Pancreas (tissue), 10 donors: ENCODE data around the gene METTL16. TPM values are rescaled to one million over a fixed set of nuclear protein-coding genes. Genes with fewer than 3 reads are reported as not detected.

ENCODE experiments used
- ATAC-seq, 4 donors: fragments of 200-7000 bp; cut with Tn5 transposase; one replicate each; pipeline versions ENCODE4 v1.8.0 to v1.9.1; 2020; ENCODE audit warnings: mild to moderate bottlenecking in 4 of 4, moderate library complexity in 4 of 4
- DNase-seq, 6 donors: peaks; one replicate each; pipeline ENCODE4 v3.0.0-alpha.2; 2020
- FAIRE-seq: peaks from 2 replicates; lab custom pipeline; 2012; peaks lifted over from hg19 to GRCh38; lab: Jason Lieb, UNC
- H3K27ac ChIP-seq, 4 donors: fragments of 200-600 bp; sonication (generic); 1 replicate in 3 of 4; 2 replicates in 1 of 4; pipeline versions ENCODE4 v1.5.0 to v1.8.0; 2020
- H3K27me3 ChIP-seq, 4 donors: fragments of 200-600 bp; one replicate each; pipeline ENCODE4 v1.8.0; 2021
- H3K36me3 ChIP-seq, 3 donors: fragments of 200-600 bp; sonication (generic) in 1 of 3; one replicate each; pipeline versions ENCODE4 v1.5.0 to v1.8.0; 2020 to 2021
- H3K4me1 ChIP-seq, 3 donors: fragments of 200-600 bp; one replicate each; pipeline ENCODE4 v1.8.0; 2021
- H3K4me3 ChIP-seq, 4 donors: fragments of 200-600 bp; sonication (generic) in 2 of 4; one replicate each; pipeline versions ENCODE4 v1.5.0 to v1.8.0; 2020 to 2021
- H3K9me3 ChIP-seq, 4 donors: fragments of 200-600 bp; one replicate each; pipeline ENCODE4 v1.8.0; 2021
- whole genome bisulfite sequencing, 2 donors: extraction: QIAGEN DNeasy Blood & Tissue Kit; methylation state at CpG; one replicate each; pipeline ENCODE4 v1.1.7; 2013; 5-methylcytosine and 5-hydroxymethylcytosine counted together
- intact Hi-C, 3 donors: fragments of 100-400 bp; cut with DNase I; formaldehyde crosslinking; loops; one replicate each; pipeline versions ENCODE4 v1.11.1 to v1.14.2; 2022
- polyA plus RNA-seq, 2 donors: library from polyadenylated mRNA; stranded (reverse); fragments of 200-250 nt; gene quantifications; one replicate each; pipeline ENCODE4 v1.2.3, GENCODE V29; 2013
- total RNA-seq, 6 donors: library from RNA; stranded (reverse); fragmentation: NEBNext Ultra II Directional in 4 of 6; extraction: Animal tissue kit (Norgen Biotek cat#: 25700) in 4 of 6; gene quantifications; one replicate each; pipeline versions ENCODE4 v1.2.1 to v1.2.4, GENCODE V29; 2021 to 2023
- TF ChIP-seq, protein P1 (sequence below), 4 donors: fragments of 200-600 bp; sonication (generic) in 3 of 4; IDR thresholded peaks; one replicate each; pipeline versions ENCODE4 v1.5.0 to v1.8.0; 2021; ENCODE audit warnings: antibody characterized with exemption in 4 of 4
- donor health status: healthy with polysubstance abuse.
- donor health status: DM: no; HTN: no; CAD: no; lungs with moderate emphysema.
- donor health status: DM: no; HTN: no; CAD: no.
- donor health status: control.
- donor health status: control.
- donor health status: Bipolar disorder and iron deficiency.
- donor health status: DM: yes; HTN: yes; CAD: no.
- donor health status: DM: no; HTN: no; CAD: no.
- donor health status: DM: no; HTN: no; CAD: no.
- donor health status: DM: yes; HTN: yes; CAD: no.

METTL16 gene
- total and polyA plus RNA-seq, 8 donors: 9.2 to 19.6 (median 14.4) TPM

DNA sequence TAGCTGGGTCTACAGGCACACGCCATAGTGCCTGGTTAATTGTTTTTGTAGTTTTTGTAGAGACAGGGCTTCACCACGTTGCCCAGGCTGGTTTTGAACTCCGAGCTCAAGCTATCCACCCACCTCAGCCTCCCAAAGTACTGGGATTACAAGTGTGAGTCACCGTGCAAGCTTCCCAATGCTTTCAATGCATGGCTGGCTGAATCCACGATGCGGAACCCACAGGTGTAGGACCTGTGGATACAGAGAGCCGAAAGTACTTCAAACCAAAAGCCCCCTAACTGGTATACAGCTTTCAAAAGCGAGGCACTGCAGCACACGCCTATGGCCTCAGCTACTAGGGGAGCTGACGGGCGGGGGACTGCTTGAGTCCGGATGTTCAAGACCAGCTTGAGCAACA lies 44.8 kb downstream of the METTL16 start:
- intact Hi-C loops: no loop called here
- Histone ChIP-seq H3K9me3 (no peaks in the 10 kb centered on the region), H3K36me3 (peaks cover 0 to 52% (median 8%) of the 10 kb centered on the region in 3 donors), H3K4me3 (no peak overlapping the region), H3K4me1 (no peaks in the 10 kb centered on the region), H3K27me3 (no peaks in the 10 kb centered on the region), H3K27ac (no peak overlapping the region)
- DNase-seq: no peak
- no peak for ATAC-seq
- FAIRE-seq: no peak
- WGBS, 2 donors: 88 to 95% methylated on average over 12 of the region's 12 CpGs
- TF ChIP-seq, protein P1, sequence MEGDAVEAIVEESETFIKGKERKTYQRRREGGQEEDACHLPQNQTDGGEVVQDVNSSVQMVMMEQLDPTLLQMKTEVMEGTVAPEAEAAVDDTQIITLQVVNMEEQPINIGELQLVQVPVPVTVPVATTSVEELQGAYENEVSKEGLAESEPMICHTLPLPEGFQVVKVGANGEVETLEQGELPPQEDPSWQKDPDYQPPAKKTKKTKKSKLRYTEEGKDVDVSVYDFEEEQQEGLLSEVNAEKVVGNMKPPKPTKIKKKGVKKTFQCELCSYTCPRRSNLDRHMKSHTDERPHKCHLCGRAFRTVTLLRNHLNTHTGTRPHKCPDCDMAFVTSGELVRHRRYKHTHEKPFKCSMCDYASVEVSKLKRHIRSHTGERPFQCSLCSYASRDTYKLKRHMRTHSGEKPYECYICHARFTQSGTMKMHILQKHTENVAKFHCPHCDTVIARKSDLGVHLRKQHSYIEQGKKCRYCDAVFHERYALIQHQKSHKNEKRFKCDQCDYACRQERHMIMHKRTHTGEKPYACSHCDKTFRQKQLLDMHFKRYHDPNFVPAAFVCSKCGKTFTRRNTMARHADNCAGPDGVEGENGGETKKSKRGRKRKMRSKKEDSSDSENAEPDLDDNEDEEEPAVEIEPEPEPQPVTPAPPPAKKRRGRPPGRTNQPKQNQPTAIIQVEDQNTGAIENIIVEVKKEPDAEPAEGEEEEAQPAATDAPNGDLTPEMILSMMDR (IDR thresholded peaks at IDR 0.05): no peak

DNA sequence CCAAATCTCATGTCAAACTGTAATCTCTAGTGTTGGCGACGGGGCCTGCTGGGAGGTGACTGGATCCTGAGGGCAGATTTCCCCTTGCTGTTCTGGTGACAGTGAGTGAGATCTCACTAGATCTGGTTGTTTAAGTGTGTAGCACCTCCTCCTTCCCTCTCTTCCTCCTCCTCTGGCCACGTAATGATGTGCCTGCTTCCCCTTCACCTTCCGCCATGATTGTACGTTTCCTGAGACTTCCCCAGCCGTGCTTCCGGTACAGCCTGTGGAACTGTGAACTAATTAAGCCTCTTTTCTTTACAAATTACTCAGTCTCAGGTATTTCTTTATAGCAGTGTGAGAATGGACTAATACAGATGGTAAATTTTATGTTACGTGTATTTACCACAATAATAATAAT lies 49.2 kb downstream of the METTL16 start:
- no peak overlapping the region for H3K27ac ChIP-seq
- no peak for FAIRE-seq
- TF ChIP-seq, protein P1 (IDR thresholded peaks at IDR 0.05): no peak
- no peak overlapping the region for H3K4me3 ChIP-seq
- intact Hi-C loops: no loop called here
- no peaks in the 10 kb centered on the region for H3K9me3 ChIP-seq
- H3K36me3 ChIP-seq: peaks cover 0 to 33% (median 9%) of the 10 kb centered on the region in 3 donors
- no peak for ATAC-seq
- H3K4me1 ChIP-seq: no peaks in the 10 kb centered on the region
- no peaks in the 10 kb centered on the region for H3K27me3 ChIP-seq
- 93 to 94% methylated on average over 8 of the region's 8 CpGs for WGBS, 2 donors
- DNase-seq: no peak

DNA sequence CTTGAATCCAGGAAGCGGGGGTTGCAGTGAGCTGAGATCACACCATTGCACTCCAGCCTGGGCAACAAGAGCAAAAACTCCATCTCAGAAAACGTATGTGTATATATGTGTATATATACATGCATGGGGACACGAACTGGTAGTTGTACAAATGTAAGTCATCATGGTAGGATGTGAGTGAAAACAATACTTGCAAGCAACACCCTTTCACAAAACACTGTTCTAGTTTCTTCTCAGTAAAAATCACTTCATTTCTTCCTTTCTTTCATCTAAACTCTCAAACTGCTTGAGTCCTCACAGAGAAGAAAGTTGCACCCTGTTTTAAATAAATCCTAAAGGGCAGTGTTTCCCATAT lies 51.8 kb downstream of the METTL16 start:
- Histone ChIP-seq H3K4me1 (no peaks in the 10 kb centered on the region), H3K27ac (no peak overlapping the region), H3K9me3 (no peaks in the 10 kb centered on the region), H3K27me3 (no peaks in the 10 kb centered on the region), H3K36me3 (peaks cover 0 to 30% (median 3%) of the 10 kb centered on the region in 3 donors), H3K4me3 (no peak overlapping the region)
- FAIRE-seq (no peak), ATAC-seq (no peak), DNase-seq (no peak)
- intact Hi-C loops: no loop called here
- TF ChIP-seq, protein P1 (IDR thresholded peaks at IDR 0.05): no peak
- 85 to 86% methylated on average over 3 of the region's 3 CpGs for WGBS, 2 donors

DNA sequence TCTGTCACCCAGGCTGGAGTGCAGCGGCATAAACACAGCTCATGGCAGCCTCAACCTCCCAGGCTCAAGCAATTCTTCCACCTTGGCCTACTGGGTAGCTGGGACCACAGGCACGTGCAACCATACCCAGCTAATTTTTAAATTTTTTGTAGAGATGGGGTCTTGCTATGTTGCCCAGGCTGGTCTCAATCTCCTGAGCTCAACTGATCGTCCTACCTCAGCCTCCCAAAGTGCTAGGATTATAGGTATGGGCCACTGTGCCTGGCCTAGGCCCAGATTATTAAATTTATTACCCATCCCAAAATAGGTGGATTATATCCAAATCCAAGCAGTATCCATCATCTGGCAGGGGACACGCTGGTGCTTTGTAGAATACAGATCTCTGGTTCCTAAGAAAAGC lies 53.8 kb downstream of the METTL16 start:
- Histone ChIP-seq H3K9me3 (no peaks in the 10 kb centered on the region), H3K27ac (no peak overlapping the region), H3K36me3 (peaks cover 0 to 18% (median 3%) of the 10 kb centered on the region in 3 donors), H3K4me3 (no peak overlapping the region), H3K27me3 (no peaks in the 10 kb centered on the region), H3K4me1 (no peaks in the 10 kb centered on the region)
- ATAC-seq: no peak
- WGBS, 2 donors: 96 to 98% methylated on average over 4 of the region's 4 CpGs
- DNase-seq: no peak
- no peak for FAIRE-seq
- TF ChIP-seq, protein P1 (IDR thresholded peaks at IDR 0.05): no peak
- intact Hi-C loops: no loop called here

DNA sequence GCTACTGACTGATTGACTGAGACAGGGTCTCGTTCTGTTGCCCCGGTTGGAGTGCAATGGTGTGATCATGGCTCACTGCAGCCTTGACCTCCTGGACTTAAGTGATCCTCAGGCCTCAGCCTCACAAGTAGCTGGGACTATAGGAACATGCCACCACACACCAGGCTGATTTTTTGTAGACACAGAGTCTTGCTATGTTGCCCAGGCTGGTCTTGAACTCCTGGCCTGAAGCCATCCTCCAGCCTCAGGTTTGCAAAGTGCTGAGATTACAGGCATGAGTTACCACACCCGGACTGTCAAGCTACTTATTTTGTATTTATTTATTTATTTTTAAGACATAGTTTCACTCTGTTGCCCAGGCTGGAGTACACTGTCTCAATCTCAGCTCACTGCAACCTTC lies 55.2 kb downstream of the METTL16 start:
- intact Hi-C loops: no loop called here
- TF ChIP-seq, protein P1 (IDR thresholded peaks at IDR 0.05): no peak
- no peak overlapping the region for H3K4me3 ChIP-seq
- no peaks in the 10 kb centered on the region for H3K4me1 ChIP-seq
- peaks cover 0 to 5% (median 0%) of the 10 kb centered on the region in 3 donors for H3K36me3 ChIP-seq
- ATAC-seq (no peak), FAIRE-seq (no peak), DNase-seq (no peak)
- no peaks in the 10 kb centered on the region for H3K27me3 ChIP-seq
- 90 to 92% methylated on average over 3 of the region's 3 CpGs for WGBS, 2 donors
- H3K9me3 ChIP-seq: no peaks in the 10 kb centered on the region
- no peak overlapping the region for H3K27ac ChIP-seq
